Stimulated activated CD8-positive, alpha-beta memory T cell treated with anti-CD3 and anti-CD28 coated beads, Interleukin-4, amount 100 ng/mL, for 48 hours (primary cell): ENCODE measurements around the gene CLIC3.

Source experiments
- DNase-seq: peaks from one replicate; pipeline ENCODE4 v3.0.0-alpha.2; 2020

CLIC3 gene

GRCh38 chr9:136979769-136980587 is 16.4 kb downstream of the CLIC3 start:
- DNase-seq: no peak

GRCh38 chr9:136978865-136979544 is 17.4 kb downstream of the CLIC3 start:
- no peak for DNase-seq

DNA sequence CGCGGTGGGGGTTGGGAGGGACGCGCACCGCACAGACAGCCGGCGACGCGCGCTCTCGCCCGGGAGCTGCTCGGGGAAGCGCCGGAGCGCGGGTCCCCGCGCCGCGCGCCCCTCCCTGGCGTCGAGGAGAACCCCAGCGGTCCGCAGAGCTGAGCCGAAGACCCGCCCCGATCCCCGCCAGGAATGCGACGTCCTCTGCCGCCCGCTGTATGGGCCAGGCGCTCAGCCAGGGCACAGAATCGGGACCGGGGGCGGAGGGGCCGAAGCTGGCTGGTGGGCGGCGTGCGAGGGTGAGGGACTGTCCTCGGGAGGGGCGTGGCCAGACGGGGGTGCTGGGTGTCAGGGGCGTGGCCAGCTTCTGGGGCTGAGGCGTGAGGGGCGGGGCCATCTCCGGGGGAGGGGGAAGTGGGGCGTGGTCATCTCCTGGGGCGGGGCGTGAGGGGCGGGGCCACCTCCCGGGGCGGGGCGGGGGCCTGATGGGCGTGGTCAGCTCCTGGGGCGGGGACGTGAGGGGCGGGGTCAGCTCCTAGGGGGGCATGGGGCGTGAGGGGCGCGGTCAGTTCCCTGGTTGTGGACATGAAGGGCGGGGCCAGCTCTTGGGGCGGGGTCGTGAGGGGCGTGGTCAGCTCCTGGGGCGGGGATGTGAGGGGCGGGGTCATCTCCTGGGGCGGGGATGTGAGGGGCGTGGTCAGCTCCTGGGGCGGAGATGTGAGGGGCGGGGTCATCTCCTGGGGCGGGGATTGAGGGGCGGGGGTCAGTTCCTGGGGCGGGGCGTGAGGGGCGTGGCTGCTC is 18.1 kb downstream of the CLIC3 start:
- DNase-seq: peak; percentile 84

- DNase-seq: no peak
Observed at GRCh38 chr9:136977649-136978072, 18.7 kb downstream of the CLIC3 start.

GRCh38 chr9:136977223-136977622 is 19.1 kb downstream of the CLIC3 start, which contains the start of gene PTGDS:
Gene PTGDS (plus strand): TSS chr9:136977504. CDS start chr9:136977579, 75 bp downstream.
- DNase-seq: no peak

GRCh38 chr9:136975644-136976043 is 20.7 kb downstream of the CLIC3 start:
- DNase-seq: peak; percentile 75

GRCh38 chr9:136974817-136975535 is 21.4 kb downstream of the CLIC3 start:
- no peak for DNase-seq

- DNase-seq: no peak
Observed at GRCh38 chr9:136973618-136974617, 22.4 kb downstream of the CLIC3 start.

GRCh38 chr9:136972743-136973142 is 23.6 kb downstream of the CLIC3 start:
- DNase-seq: no peak

GRCh38 chr9:136972335-136972734 is 24.0 kb downstream of the CLIC3 start:
- no peak for DNase-seq

DNA sequence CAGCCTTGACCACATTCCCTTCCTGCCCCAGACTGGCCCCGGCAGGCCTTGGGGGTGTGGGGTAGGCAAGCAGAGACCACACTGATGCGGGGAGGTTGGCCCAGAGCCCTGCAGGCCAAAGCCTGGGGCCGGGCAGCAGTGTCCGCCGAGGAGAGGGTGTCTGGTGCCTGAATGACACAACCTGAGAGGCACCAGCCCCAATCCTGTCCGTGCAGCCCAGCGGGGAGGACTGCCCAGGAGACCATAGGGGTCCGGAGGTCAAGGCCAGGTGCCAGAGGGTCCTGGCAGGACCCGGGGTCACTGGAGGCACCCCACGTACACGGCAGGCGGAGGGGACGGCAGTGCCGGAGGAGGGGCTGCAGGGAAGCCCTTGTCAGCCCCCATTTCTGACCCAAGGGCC is 24.6 kb downstream of the CLIC3 start:
- DNase-seq: no peak

DNA sequence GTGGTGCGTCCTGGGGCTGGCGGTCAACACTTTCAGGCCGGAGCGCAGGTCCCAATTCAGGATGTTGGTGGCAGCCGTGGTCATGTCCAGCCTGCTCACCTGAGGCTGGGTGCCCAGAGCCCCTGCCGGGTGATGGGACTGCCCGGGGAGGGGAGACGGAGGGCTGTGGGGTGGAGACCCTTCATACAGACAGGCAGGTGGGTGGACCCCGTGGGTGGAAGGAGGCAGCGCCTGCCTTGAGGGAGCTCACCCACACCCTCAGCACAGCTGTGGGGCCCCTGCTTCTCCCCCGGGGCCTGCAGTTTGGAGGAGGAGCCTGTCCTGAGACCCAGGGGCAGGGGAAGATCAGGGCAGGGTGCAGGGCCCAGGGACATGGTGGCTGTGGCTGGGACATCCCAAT is 26.0 kb downstream of the CLIC3 start:
- no peak for DNase-seq

DNA sequence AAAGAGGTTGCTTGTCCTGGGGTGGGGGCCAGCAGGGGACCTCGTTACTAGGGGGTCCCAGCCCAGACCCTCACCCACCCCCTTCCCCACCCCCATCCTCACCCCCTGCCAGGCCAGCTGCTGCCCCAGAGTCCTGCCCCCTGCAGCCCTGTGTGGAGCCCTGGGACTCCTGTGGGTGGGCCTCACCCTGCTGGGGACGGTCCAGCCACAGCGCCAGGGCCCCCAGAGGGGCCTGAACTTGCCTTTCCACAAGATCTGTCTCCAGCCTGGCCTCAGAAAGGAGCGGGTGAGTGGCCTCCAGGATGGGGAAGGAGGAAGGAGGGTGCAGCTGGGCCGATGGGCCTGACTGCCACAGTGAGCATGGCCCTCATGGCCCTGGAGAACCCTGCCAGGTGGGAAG is 26.6 kb downstream of the CLIC3 start:
- no peak for DNase-seq

DNA sequence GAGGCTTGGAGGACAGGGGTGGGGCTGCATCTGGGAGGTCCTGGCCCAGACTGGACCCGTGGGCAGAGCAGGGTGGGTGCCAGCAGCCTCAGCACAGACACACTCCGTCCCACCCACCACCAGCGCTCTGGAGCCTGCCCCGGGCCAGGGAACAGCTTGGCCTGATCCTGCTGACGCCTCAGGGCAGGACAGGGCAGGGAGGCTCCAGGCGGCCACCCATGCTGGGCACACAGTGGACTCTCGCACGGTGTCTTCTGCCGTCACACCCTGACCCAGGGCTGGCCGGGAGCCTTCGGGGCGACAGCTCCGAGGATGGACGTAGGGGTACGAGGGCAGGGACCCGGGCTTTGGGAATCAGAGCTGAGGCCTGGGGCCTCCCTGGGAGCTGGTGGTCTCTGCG is 27.2 kb downstream of the CLIC3 start:
- no peak for DNase-seq

- no peak for DNase-seq
Observed at GRCh38 chr9:136968333-136969127, 27.8 kb downstream of the CLIC3 start.

DNA sequence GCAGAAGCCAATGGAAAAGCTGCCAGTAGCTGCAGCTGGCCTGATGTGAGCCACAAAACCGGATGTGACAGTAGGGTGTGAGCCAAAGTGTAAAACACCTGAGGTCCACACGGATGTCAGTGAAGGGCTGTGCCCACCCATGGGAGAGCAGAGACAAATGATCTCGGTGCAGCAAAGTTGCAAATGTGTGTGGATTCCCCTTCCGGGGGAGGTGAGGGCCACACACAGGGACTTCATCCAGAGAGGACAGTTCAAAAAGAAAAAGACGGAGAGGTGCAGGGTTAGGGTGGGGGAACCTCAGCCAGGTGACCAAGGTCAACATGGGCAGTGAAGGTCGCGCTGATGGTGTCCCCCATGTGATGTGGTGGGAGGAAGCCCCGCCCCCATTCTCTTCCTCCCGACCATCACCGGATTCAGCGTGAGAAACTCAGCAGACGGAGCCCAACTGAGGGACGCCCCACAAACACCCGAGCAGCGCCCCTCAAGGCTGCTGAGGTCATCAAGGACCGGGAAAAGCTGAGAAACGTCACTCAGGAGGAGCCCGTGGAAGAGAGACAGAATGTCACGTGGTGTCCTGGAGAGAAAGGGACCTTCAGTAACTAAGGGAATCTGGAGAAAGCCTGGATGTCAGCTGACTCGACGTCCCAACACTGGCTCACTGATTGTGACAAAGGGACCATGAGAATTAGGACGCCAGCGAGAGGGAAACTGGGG is 30.4 kb downstream of the CLIC3 start:
- DNase-seq: peak; percentile 49

DNA sequence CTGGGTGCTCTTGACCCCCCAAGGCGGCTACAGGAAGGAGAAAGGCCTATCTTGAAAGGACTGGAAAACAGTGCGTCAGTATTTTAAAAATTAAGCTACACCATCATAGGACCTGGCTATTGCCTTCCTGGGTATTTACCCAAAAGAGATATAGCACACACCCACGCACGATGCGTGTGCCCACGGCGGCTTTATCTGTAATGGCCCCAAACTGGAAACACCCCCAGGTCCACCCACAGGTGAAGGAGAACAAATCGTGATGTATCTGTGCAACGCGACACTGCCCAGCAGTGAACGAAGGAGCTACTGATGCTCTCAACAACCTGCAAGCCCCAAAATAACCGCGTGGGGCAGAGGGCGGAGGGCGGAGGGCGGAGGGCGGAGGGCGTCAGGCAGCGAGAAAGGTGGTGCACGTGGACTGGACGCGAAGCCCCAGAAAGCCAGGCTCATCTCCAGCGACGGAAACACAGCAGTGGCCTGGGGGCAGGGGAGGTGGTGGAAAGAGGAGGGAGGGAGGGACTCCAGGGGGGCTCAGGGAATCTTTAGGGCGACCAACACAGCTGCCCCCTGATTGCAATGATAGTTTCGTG is 31.4 kb downstream of the CLIC3 start:
- DNase-seq: no peak

DNA sequence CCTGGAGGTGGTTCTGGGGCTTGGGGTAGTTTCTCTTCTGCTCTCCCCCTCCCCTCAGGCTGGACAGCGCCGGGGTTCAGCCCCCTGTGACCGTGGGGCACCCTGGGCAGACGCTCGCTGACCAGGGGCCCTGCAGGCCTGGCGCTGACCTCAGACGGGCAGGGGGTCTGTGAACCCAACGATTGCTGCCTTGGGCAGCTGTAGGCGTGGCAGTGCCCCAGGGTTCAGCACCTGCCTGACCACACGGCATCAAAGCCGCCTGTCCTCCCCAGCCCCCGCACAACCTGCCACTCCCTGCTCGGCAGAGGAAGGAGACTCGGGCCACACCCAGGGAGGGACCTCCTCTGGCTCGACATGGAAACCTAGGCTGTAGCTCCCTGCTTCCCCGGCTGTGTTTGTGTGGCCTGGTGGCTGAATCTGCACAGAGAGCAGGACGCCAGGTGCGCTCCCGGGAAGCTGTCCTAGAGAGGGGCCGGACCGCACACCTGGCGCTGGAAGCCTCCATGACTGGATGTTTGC is 32.1 kb downstream of the CLIC3 start:
- no peak for DNase-seq

DNA sequence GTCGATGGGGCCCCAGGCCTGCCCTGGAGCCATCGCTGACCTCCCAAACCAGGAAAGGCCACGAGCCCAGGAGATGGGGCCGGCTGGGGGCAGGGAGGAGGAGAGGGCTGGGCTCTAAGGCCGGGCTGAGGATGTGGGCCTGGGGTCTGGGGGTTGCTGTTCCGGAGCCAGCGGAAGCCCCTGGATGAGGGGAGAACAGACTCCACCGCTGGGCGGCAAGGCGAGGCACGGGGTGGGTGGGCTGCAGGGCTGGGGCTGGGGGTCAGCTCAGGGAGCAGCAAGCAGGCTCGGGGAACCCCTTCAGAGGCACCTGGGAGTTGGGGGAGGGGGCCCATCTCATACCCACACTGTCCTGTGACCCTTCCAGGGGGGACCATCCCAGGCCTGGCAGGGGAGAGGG is 32.6 kb downstream of the CLIC3 start:
- no peak for DNase-seq
